Islet precursor cell (in vitro differentiated cells): ENCODE measurements around the gene C1GALT1C1L.
"Not testable (repeated sequence)": the region's sequence is repeated elsewhere in the genome, so short reads cannot be mapped to it uniquely, and the experiment has no call there.

Experiments
- DNase-seq: peaks from one replicate; pipeline ENCODE4 v3.0.0-alpha.2; 2018

The C1GALT1C1L gene

DNA sequence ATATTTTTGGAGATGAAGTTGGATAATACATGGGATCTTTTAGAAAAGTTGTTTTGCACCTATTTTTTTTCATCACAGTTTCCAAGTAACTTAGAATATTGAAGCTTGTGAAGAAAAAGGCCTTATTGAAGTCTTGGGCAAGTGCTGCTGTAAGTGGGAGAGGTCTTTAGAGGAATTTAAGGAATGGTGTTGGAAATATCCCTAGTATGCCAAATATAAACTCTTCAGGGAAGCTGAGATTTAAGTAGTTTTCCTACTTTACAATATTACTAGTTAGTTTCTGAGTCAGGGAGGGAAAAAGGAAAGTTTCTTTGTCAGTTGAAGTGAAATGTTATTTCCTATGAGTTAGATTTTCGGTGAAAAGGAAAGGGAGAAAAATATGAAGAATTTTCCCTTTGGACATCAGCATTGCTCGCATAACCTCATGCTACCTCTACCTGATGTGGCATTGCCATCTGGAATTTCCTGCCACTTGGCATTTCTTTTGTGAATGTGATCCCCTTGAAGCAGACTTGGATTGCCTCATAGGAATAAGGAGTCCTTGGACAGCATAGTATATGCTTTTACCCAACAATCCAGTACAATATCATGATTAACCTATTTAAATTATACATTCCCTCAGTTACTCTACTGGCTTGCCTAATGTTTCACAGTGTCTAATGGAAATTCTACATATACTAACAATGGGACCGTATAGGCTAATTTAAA is 27.1 kb downstream of the C1GALT1C1L start:
- DNase-seq: no peak

- DNase-seq: no peak
These were observed 32.5 kb downstream of the C1GALT1C1L start for GRCh38 chr2:43643680-43644079.

DNA sequence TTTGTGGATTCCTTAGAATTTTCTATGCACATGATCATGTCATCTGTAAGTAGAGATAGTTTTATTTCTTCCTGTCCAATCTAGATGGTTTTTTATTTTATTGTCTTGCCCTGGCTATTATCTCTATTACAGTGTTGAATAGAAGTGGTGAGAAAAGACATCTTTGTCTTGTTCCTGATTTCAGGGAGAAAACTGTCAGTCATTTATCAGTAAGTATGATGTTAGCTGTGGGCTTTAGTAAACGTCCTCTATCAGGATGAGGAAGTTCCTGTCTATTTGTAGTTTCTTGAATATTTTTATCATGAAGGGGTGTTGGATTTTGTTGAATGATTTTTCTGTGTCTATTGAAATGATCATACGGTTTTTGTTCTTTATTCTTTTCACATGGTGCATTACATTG is 33.9 kb downstream of the C1GALT1C1L start:
- DNase-seq: no peak

GRCh38 chr2:43637030-43637803 is 39.0 kb downstream of the C1GALT1C1L start, which contains the start of gene PLEKHH2:
PLEKHH2 (plus strand) TSS chr2:43637260; CDS start chr2:43644674, 7,414 bp downstream.
- peak; percentile 95 for DNase-seq

DNA sequence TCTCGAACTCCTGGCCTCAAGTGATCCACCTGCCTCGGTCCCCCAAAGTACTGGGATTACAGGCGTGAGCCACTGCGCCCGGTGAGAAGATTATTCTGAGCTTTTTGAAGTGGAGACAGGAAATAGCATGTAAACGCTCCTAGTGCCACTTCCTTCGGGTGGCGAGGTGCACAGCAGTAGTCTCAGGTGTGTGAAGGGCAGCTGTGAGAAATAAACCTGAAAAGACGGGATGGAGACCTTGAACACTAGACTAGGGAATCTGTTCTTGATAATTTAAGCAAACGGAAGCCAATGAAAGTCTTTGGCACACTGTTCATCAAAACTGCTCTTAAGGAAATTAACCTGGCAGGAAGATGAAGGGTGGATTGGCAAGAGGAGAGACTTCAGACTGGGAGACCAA is 39.6 kb downstream of the C1GALT1C1L start:
- DNase-seq: no peak

DNA sequence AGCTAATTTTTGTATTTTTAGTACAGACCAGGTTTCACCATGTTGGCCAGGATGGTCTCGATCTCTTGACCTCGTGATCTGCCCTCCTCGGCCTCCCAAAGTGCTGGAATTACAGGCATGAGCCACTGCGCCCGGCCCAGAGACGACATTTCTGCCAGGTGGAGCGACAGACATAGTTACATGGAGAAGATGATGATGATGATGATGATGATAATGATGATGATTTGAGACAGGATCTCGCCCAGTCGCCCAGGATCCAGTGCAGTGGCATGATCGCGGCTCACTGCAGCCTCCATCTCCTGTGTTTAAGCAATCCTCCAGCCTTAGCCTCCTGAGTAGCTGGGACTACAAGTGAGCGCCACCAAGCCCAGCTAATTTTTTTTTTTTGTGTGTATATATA is 40.1 kb downstream of the C1GALT1C1L start:
- not testable (repeated sequence) for DNase-seq

GRCh38 chr2:43634604-43635306 is 41.5 kb downstream of the C1GALT1C1L start:
- DNase-seq: no peak

DNA sequence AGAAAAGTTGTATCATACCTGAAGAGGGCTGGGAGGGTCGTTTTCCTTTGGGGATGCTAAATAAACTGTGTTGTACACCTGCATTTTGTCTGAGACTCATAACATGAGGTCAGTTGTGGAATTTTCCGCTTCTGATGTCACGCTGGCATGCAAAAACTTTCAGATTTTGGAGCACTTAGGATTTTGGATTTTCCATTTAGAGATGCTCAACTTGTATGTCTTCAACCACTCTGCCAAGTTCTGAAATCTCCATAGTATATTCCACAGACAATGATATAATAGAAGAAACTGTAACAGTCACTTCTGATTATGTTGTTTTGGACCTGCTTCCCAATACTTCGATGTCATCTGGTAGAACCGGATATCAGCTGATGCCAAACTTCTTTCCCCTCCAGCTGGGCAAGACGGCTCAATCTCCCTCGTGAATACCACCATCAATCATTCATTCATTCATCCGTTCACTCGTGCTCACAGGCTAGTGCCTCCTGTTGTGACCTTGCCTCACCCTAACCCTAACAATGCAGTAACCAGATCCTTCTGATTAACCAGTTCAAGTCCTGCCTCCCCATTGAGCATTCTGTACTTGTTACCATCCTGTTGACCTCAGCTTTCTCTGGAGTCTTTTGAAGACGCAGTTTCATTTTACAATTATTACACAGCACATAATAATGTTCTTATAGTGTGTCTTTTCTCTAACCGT is 44.5 kb downstream of the C1GALT1C1L start:
- DNase-seq: no peak
